MV-4-11 (cell line): ENCODE results near the gene DDX11.
"Not testable (repeated sequence)": the region's sequence is repeated elsewhere in the genome, so short reads cannot be mapped to it uniquely, and the experiment has no call there.

Source experiments
- DNase-seq: peaks from one replicate; lab custom pipeline; 2025; lab: John Stamatoyannopoulos, UW

The DDX11 gene

DNA sequence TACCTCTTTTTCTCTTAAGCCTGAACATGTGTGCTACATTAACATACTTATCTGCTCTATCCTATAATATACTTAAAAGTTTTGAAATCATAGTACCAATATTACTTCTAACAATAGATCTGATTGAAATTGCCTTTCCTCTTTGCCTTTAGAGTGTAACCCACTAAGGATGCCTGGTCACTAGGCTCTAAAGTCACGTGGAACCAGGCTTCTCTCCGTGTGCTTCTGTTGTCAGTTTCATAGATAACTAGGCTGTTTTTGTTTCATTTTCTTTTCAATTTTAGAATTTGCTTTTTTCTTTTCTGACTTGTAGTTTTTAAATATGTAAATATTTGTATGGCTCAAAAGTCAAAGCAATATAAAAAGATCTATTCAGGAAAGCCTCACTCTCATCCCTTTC is 25.8 kb downstream of the DDX11 start:
- DNase-seq: not testable (repeated sequence)

- not testable (repeated sequence) for DNase-seq
Observed at GRCh38 chr12:31100503-31101208, 27.0 kb downstream of the DDX11 start.

DNA sequence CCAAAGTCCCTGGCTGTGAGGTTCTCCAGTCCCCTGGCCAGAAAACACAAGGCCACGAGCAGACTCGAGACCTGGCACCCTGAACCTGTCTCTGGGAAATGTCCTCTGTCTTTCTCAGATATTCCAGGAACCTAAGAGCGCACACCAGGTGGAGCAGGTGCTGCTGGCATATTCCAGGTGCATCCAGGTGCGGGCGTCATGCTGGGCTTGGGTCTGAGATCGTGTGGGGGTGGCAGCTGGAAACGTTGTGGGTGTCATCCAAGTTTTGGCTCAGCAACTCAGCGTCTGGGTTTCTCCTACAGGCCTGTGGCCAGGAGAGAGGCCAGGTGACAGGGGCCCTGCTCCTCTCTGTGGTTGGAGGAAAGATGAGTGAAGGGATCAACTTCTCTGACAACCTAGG is 28.5 kb downstream of the DDX11 start:
- DNase-seq: not testable (repeated sequence)

GRCh38 chr12:31102596-31102995 is 28.9 kb downstream of the DDX11 start:
- DNase-seq: not testable (repeated sequence)

DNA sequence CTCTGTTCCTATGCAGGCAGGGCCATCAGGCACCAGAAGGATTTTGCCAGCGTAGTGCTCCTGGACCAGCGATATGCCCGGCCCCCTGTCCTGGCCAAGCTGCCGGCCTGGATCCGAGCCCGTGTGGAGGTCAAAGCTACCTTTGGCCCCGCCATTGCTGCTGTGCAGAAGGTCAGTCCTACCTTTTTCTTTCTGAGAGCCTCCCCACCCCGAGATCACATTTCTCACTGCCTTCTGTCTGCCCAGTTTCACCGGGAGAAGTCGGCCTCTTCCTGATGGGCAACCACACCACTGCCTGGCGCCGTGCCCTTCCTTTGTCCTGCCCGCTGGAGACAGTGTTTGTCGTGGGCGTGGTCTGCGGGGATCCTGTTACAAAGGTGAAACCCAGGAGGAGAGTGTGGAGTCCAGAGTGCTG is 29.9 kb downstream of the DDX11 start:
- DNase-seq: not testable (repeated sequence)

DNA sequence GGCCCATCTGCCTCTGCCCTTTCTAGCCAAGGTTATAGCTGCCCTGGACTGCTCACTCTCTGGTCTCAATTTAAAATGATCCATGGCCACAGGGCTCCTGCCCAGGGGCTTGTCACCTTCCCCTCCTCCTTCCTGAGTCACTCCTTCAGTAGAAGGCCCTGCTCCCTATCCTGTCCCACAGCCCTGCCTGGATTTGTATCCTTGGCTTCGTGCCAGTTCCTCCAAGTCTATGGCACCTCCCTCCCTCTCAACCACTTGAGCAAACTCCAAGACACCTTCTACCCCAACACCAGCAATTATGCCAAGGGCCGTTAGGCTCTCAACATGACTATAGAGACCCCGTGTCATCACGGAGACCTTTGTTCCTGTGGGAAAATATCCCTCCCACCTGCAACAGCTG is 30.6 kb downstream of the DDX11 start:
- not testable (repeated sequence) for DNase-seq

GRCh38 chr12:31104773-31105172 is 31.1 kb downstream of the DDX11 start:
- DNase-seq: not testable (repeated sequence)

DNA sequence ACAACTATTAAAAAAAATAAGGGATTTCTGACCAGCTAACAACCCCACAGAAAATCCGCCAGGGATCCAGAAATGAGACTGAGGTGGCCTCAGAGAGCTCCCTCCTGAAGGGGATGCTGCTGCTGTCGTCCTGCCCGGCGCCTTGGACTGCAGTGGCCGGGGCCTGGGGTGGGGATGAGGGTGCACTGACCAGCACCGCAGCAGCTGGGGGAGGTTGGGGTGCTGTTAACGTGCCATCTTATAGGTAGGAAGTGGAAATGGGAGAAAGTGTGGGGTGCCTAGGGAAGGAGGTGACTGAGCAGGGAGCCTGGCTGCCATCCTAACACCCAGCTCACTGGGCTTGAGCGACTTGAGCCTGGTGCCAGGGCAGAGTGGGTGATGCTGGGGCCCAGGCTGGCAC is 32.0 kb downstream of the DDX11 start:
- DNase-seq: no peak

- DNase-seq: no peak
Observed at GRCh38 chr12:31106101-31106803, 32.6 kb downstream of the DDX11 start.

DNA sequence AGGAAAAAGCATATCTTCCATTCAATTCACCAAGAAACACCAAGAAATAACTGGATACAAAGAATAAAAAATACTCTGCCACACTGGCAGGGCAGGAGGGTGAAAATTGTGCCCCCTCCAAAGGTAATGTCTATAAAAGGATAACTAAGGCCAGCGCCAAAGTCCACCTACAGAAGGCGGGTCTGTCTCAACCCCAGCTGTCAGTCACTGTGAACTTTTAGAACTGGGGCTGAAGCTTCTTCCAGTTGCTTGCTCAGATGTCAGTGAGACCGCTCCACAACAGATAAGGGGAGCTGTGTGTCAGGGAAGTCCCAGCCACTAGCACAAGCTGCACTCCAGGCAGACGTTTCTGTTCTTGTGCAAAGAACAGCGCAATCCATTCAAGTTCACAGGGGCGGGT is 36.1 kb downstream of the DDX11 start:
- not testable (repeated sequence) for DNase-seq

- not testable (repeated sequence) for DNase-seq
Observed at GRCh38 chr12:31110263-31110662, 36.6 kb downstream of the DDX11 start.

DNA sequence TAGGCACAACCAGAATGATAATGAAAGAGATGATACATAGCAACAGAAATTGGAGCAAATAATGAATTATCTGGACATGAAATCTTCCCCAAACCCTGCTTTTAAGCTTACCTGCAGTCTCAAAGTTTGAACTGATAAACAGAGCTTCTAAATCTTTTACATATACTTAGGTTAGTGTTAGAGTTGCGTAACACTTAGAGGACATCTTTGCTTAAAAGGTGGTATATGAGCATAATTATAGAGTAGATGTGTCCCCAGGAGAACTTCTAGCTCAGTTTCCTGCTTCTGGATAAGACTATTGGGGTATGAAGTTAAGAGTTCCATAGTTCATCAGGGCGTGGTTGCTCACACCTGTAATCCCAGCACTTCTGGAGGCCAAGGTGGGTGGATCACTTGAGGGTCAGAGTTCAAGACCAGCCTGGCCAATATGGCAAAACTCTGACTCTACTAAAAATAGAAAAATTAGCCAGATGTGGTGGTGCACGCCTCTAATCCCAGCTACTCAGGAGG is 41.5 kb downstream of the DDX11 start:
- DNase-seq: not testable (repeated sequence)

DNA sequence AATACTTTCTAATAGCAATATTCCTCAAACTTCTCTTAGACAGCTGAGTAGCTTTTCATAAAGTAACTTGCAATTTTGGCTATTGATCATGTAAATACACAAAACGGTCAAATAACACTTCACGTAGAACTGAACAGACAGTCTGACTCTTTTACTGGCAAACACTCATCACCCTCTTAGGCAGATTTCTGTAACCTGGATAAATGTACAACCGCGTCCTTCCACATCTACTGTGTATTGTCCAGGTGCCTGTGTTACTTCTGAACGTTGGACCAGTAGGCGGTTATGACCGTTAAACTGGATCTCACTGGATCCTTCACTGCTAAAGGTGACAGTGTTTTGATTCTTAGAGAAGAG is 43.2 kb downstream of the DDX11 start:
- DNase-seq: not testable (repeated sequence)

- DNase-seq: no peak
Observed at GRCh38 chr12:31117203-31118011, 43.7 kb downstream of the DDX11 start.

GRCh38 chr12:31118347-31119191 is 44.9 kb downstream of the DDX11 start:
- no peak for DNase-seq

GRCh38 chr12:31119192-31119802 is 45.6 kb downstream of the DDX11 start:
- no peak for DNase-seq

DNA sequence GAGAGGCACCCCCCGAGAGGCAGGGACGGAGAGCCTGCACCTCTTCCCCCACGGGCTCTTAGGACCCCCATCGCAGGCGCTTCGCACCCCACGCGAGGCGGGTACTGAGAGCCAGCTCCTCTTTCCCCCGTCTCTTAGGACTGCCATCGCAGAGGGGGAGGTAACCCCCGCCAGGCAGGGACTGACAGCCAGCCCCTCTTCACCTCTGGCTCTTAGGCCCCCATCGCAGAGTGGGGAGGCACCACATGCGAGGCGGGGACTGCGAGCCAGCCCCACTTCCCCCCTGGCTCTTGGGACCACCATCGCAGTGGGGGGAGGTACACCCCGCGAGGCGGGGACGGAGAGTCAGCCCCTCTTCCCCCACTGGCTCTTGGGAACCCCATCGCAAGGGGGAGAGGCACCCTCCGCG is 46.1 kb downstream of the DDX11 start:
- DNase-seq: no peak

DNA sequence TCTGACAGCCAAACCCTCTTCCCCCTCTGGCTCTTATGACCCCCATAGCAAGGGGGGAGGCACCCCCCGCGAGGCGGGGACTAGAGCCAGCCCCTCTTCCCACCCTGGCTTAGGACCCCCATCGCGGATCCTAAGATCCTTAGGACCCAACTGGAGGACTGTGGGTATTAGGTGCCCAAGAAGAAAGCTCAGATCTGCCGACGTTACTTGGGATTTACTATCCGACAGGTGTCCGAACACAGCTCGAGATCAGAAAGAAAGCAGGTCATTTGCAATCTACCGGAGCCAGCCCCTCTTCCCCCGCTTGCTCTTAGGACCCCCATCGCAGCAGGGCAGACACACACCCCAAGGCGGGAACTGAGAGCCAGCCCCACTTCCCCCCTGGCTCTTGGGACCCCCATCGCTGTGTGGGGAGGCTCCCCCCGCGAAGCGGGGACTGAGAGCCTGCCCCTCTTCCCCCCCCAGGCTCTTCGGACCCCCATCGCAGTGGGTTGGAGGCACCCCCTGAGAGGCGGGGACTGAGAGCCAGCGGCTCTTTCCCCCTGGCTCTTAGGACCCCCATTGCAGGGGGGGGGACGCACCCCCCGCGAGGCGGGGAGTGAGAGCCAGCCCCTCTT is 46.8 kb downstream of the DDX11 start:
- DNase-seq: no peak

- not testable (repeated sequence) for DNase-seq
Observed at GRCh38 chr12:31121022-31121728, 47.5 kb downstream of the DDX11 start.

DNA sequence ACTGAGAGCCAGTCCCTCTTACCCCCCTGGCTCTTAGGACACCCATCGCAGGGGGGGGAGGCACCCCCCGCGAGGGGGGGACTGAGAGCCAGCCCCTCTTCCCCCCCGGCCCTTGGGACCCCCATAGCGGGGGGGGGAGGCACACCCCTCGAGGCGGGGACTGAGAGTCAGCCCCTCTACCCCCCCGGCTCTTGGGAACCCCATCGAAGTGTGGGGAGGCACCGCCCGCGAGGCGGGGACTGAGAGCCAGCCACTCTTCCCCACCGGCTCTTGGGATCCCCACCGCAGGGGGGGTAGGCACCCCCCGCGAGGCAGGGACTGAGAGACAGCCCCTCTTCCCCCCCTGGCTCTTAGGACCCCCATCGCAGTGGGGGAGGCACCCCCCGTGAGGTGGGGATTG is 48.8 kb downstream of the DDX11 start:
- DNase-seq: no peak
